ENCODE data around the gene BCAR3. TPM values are rescaled to one million over a fixed set of nuclear protein-coding genes. Genes with fewer than 3 reads are reported as not detected.

Gene BCAR3
- total RNA-seq, 4 donors from 2014 or later = 20.2 to 47.2 (median 32.3) TPM

- Histone ChIP-seq H3K9me3 (no peaks in the 10 kb centered on the region), H3K27me3 (no peaks in the 10 kb centered on the region), H3K36me3 (peaks cover 0 to 34% (median 2%) of the 10 kb centered on the region in 4 donors), H3K4me3 (no peak overlapping the region), H3K27ac (replicated peaks in 1 of 4) (no peak overlapping the region), H3K4me1 (no peaks in the 10 kb centered on the region)
- TF ChIP-seq POLR2A (IDR thresholded peaks at IDR 0.05; ENCODE audit: low read depth) (no peak), POLR2AphosphoS5 (IDR thresholded peaks at IDR 0.05) (no peak), EP300 (IDR thresholded peaks at IDR 0.05) (no peak), CTCF (IDR thresholded peaks at IDR 0.05) (no peak)
- no peak for DNase-seq (ENCODE audit: extremely low spot score)
- intact Hi-C loops (cut with DNase I) = no loop called here
Measured at GRCh38 chr1:93533677-93534076, 148.0 kb downstream of the BCAR3 start.

GRCh38 chr1:93532780-93533378 is 148.8 kb downstream of the BCAR3 start:
- intact Hi-C loops (cut with DNase I) = no loop called here
- DNase-seq (ENCODE audit: extremely low spot score) = no peak
- Histone ChIP-seq H3K4me3 (no peak overlapping the region), H3K27me3 (no peaks in the 10 kb centered on the region), H3K4me1 (no peaks in the 10 kb centered on the region), H3K27ac (replicated peaks in 1 of 4) (no peak overlapping the region), H3K9me3 (no peaks in the 10 kb centered on the region), H3K36me3 (peaks cover 0 to 34% (median 2%) of the 10 kb centered on the region in 4 donors)
- TF ChIP-seq POLR2A (IDR thresholded peaks at IDR 0.05; ENCODE audit: low read depth) = no peak
- TF ChIP-seq POLR2AphosphoS5 (IDR thresholded peaks at IDR 0.05) = no peak
- TF ChIP-seq EP300 (IDR thresholded peaks at IDR 0.05) = no peak
- 97% methylated on average over 3 of the region's 3 CpGs for WGBS

- H3K27me3 ChIP-seq = no peaks in the 10 kb centered on the region
Measured at GRCh38 chr1:93531193-93531592, 150.4 kb downstream of the BCAR3 start.

GRCh38 chr1:93528412-93528811 is 153.2 kb downstream of the BCAR3 start:
- intact Hi-C loops (cut with DNase I) = no loop called here
- no peaks in the 10 kb centered on the region for H3K9me3 ChIP-seq
- no peak overlapping the region for H3K4me3 ChIP-seq
- H3K4me1 ChIP-seq = no peaks in the 10 kb centered on the region
- TF ChIP-seq EP300 (IDR thresholded peaks at IDR 0.05) (no peak), POLR2A (IDR thresholded peaks at IDR 0.05; ENCODE audit: low read depth) (no peak), POLR2AphosphoS5 (IDR thresholded peaks at IDR 0.05) (no peak), CTCF (IDR thresholded peaks at IDR 0.05) (no peak)
- 83% methylated on average over 1 of the region's 1 CpG for WGBS
- no peak for DNase-seq (ENCODE audit: extremely low spot score)
- no peak overlapping the region for H3K27ac ChIP-seq (replicated peaks in 1 of 4)
- H3K36me3 ChIP-seq = peaks cover 0 to 33% (median 2%) of the 10 kb centered on the region in 4 donors
- no peaks in the 10 kb centered on the region for H3K27me3 ChIP-seq

More at GRCh38 chr1:93531193-93531592, 150.4 kb downstream of the BCAR3 start:
- no peaks in the 10 kb centered on the region for H3K4me1 ChIP-seq
- no peak for DNase-seq (ENCODE audit: extremely low spot score)
- H3K36me3 ChIP-seq = peaks cover 0 to 34% (median 2%) of the 10 kb centered on the region in 4 donors
- intact Hi-C loops (cut with DNase I) = no loop called here
- no peak overlapping the region for H3K27ac ChIP-seq (replicated peaks in 1 of 4)
- H3K9me3 ChIP-seq = no peaks in the 10 kb centered on the region
- H3K4me3 ChIP-seq = no peak overlapping the region
- TF ChIP-seq POLR2AphosphoS5 (IDR thresholded peaks at IDR 0.05) (no peak), CTCF (IDR thresholded peaks at IDR 0.05) (no peak), EP300 (IDR thresholded peaks at IDR 0.05) (no peak), POLR2A (IDR thresholded peaks at IDR 0.05; ENCODE audit: low read depth) (no peak)
- WGBS = 68% methylated on average over 2 of the region's 2 CpGs

- WGBS = 85% methylated on average over 2 of the region's 2 CpGs
- Histone ChIP-seq H3K9me3 (no peaks in the 10 kb centered on the region), H3K36me3 (peaks cover 0 to 22% (median 2%) of the 10 kb centered on the region in 4 donors), H3K4me3 (no peak overlapping the region), H3K4me1 (no peaks in the 10 kb centered on the region), H3K27ac (replicated peaks in 1 of 4) (no peak overlapping the region), H3K27me3 (no peaks in the 10 kb centered on the region)
- TF ChIP-seq CTCF (IDR thresholded peaks at IDR 0.05) = no peak
- TF ChIP-seq POLR2A (IDR thresholded peaks at IDR 0.05; ENCODE audit: low read depth) = no peak
- no peak for TF ChIP-seq EP300 (IDR thresholded peaks at IDR 0.05)
- no peak for TF ChIP-seq POLR2AphosphoS5 (IDR thresholded peaks at IDR 0.05)
- DNase-seq (ENCODE audit: extremely low spot score) = no peak
- intact Hi-C loops (cut with DNase I) = no loop called here
Measured at GRCh38 chr1:93526431-93526830, 155.2 kb downstream of the BCAR3 start.

Measured in esophagus muscularis mucosa (tissue), 4 donors.